ENCODE results near the gene ADAM29. TPM values are rescaled to one million over a fixed set of nuclear protein-coding genes. Genes with fewer than 3 reads are reported as not detected.

Gene ADAM29
- total and polyA plus RNA-seq, 8 donors, result not detected

DNA sequence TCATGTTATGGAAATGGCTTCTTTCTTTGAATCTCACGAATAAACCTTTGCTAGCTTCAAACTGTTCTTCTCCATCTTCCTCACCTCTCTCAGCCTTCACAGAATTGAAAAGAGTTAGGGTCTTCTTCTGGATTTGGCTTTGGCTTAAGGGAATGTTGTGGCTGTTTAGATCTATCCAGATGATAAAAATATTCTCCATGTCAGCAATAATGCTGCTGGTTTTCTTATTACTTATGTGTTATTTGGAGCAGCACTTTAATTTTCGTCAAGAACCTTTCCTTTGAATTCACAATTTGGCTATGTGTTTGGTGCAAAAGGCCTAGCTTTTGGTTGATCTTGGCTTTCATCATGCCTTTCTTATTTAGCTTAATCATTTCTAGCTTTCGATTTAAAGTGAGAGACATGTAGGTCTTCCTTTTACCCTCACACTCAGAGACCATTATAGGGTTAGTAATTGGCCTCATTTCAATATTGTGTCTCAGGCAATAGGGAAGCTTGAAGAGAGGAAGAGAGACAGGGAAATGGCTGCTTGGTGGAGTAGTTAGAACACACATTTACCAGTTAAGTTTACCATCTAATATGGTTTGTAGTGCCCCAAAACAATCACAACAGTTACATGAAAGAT is 5.1 kb upstream of the ADAM29 start:
- TF ChIP-seq, protein P1, sequence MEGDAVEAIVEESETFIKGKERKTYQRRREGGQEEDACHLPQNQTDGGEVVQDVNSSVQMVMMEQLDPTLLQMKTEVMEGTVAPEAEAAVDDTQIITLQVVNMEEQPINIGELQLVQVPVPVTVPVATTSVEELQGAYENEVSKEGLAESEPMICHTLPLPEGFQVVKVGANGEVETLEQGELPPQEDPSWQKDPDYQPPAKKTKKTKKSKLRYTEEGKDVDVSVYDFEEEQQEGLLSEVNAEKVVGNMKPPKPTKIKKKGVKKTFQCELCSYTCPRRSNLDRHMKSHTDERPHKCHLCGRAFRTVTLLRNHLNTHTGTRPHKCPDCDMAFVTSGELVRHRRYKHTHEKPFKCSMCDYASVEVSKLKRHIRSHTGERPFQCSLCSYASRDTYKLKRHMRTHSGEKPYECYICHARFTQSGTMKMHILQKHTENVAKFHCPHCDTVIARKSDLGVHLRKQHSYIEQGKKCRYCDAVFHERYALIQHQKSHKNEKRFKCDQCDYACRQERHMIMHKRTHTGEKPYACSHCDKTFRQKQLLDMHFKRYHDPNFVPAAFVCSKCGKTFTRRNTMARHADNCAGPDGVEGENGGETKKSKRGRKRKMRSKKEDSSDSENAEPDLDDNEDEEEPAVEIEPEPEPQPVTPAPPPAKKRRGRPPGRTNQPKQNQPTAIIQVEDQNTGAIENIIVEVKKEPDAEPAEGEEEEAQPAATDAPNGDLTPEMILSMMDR (IDR thresholded peaks at IDR 0.05), result no peak
- no peak for ATAC-seq
- no peaks in the 10 kb centered on the region for H3K9me3 ChIP-seq
- intact Hi-C loops (cut with DNase I), result no loop called here
- no peak for FAIRE-seq
- WGBS, 2 donors, result 46 to 65% methylated on average over 3 of the region's 3 CpGs
- H3K27ac ChIP-seq, result no peak overlapping the region
- H3K4me1 ChIP-seq, result no peaks in the 10 kb centered on the region
- no peak for DNase-seq
- H3K27me3 ChIP-seq, result no peaks in the 10 kb centered on the region
- no peaks in the 10 kb centered on the region for H3K36me3 ChIP-seq
- no peak overlapping the region for H3K4me3 ChIP-seq

DNA sequence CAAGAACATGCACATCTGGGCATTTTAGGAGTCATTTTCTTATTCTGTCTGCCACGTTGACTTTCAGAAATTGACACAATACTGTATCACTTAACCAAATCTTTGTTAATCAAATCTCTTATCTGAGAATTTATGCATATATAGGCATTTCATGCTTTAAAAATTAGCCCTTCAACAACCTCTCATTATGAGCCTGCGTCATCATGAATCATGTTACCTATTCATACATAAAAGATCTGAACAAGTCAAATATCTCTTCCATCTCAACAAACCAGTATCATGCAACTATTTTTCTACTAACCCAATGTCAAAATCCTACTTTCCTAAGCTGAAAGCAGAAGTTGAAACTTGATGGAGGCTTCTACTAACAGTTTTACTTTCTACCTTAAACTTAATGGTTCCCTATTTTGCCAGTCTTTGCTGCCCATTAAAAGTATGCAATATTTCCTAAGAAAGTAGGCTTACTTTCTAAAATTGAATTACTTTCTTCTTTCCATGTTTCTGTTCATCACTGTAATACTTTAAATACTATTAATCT is 1.8 kb downstream of the ADAM29 start:
- Histone ChIP-seq H3K4me3 (no peak overlapping the region), H3K27ac (no peak overlapping the region), H3K36me3 (no peaks in the 10 kb centered on the region), H3K27me3 (no peaks in the 10 kb centered on the region), H3K9me3 (no peaks in the 10 kb centered on the region), H3K4me1 (no peaks in the 10 kb centered on the region)
- WGBS, 2 donors, result 49 to 58% methylated on average over 2 of the region's 2 CpGs
- DNase-seq (no peak), ATAC-seq (no peak), FAIRE-seq (no peak)
- intact Hi-C loops (cut with DNase I), result no loop called here
- TF ChIP-seq, protein P1 (IDR thresholded peaks at IDR 0.05), result no peak

GRCh38 chr4:174926958-174927357 is 8.8 kb downstream of the ADAM29 start:
- no peak for FAIRE-seq
- H3K4me3 ChIP-seq, result no peak overlapping the region
- no peak overlapping the region for H3K27ac ChIP-seq
- intact Hi-C loops (cut with DNase I), result no loop called here
- no peaks in the 10 kb centered on the region for H3K27me3 ChIP-seq
- H3K4me1 ChIP-seq, result no peaks in the 10 kb centered on the region
- ATAC-seq, result no peak
- TF ChIP-seq, protein P1 (IDR thresholded peaks at IDR 0.05), result no peak
- DNase-seq, result no peak
- no peaks in the 10 kb centered on the region for H3K36me3 ChIP-seq
- H3K9me3 ChIP-seq, result no peaks in the 10 kb centered on the region
- WGBS, 2 donors, result 30 to 36% methylated on average over 3 of the region's 3 CpGs

- 56 to 59% methylated on average over 6 of the region's 6 CpGs for WGBS, 2 donors
- FAIRE-seq (no peak), DNase-seq (no peak), ATAC-seq (no peak)
- Histone ChIP-seq H3K36me3 (no peaks in the 10 kb centered on the region), H3K4me3 (no peak overlapping the region), H3K27me3 (no peaks in the 10 kb centered on the region), H3K9me3 (no peaks in the 10 kb centered on the region), H3K4me1 (no peaks in the 10 kb centered on the region), H3K27ac (no peak overlapping the region)
- TF ChIP-seq, protein P1 (IDR thresholded peaks at IDR 0.05), result no peak
- intact Hi-C loops (cut with DNase I), result no loop called here
Observed at GRCh38 chr4:174928174-174928573, 10.0 kb downstream of the ADAM29 start.

- Histone ChIP-seq H3K4me1 (no peaks in the 10 kb centered on the region), H3K27me3 (no peaks in the 10 kb centered on the region), H3K36me3 (no peaks in the 10 kb centered on the region), H3K9me3 (no peaks in the 10 kb centered on the region), H3K27ac (no peak overlapping the region), H3K4me3 (no peak overlapping the region)
- no peak for ATAC-seq
- intact Hi-C loops (cut with DNase I), result no loop called here
- 34 to 39% methylated on average over 4 of the region's 4 CpGs for WGBS, 2 donors
- TF ChIP-seq, protein P1 (IDR thresholded peaks at IDR 0.05), result no peak
- FAIRE-seq, result no peak
- DNase-seq, result no peak
Observed at GRCh38 chr4:174928575-174929253, 10.6 kb downstream of the ADAM29 start.

All from pancreas (tissue), 10 donors.